OCI-LY1 (cell line): ENCODE measurements around the gene ANO2.

Experiments
- H2AFZ ChIP-seq: fragments of 200-600 bp; sonication (generic), shearing (Covaris generic); 2 replicates; pipeline ENCODE4 v1.6.0; 2014; ENCODE audit warnings: antibody characterized with exemption, mild to moderate bottlenecking, low read length
- H3F3A ChIP-seq: fragments of 200-600 bp; sonication (generic), shearing (Covaris generic); 2 replicates; pipeline ENCODE4 v1.6.0; 2014; ENCODE audit warnings: mild to moderate bottlenecking, antibody characterized with exemption, low read length, moderate library complexity; ENCODE audit not compliant: insufficient read depth
- H3K27ac ChIP-seq: fragments of 200-600 bp; sonication (generic); 2 replicates; pipeline ENCODE4 v1.5.1; 2014; ENCODE audit warnings: low read length, mixed run types, mild to moderate bottlenecking, low read depth; ENCODE audit not compliant: poor library complexity, severe bottlenecking
- H3K27me3 ChIP-seq: fragments of 200-600 bp; sonication (generic); 2 replicates; pipeline ENCODE4 v1.6.0; 2014; ENCODE audit warnings: antibody characterized with exemption, mild to moderate bottlenecking, low read length, moderate library complexity; ENCODE audit not compliant: insufficient read depth
- H3K36me3 ChIP-seq: fragments of 200-600 bp; sonication (generic); 2 replicates; pipeline ENCODE4 v1.6.1; 2014; ENCODE audit warnings: mild to moderate bottlenecking, antibody characterized with exemption, low read length, moderate library complexity, mixed read lengths; ENCODE audit not compliant: insufficient read depth
- H3K4me1 ChIP-seq: fragments of 200-600 bp; sonication (generic); 2 replicates; pipeline ENCODE4 v1.5.1; 2014; ENCODE audit warnings: mild to moderate bottlenecking, low read length, moderate library complexity; ENCODE audit not compliant: insufficient read depth, severe bottlenecking
- H3K4me2 ChIP-seq: fragments of 200-600 bp; sonication (generic), shearing (Covaris generic); 2 replicates; pipeline ENCODE4 v1.6.1; 2014; ENCODE audit warnings: low read length
- H3K4me3 ChIP-seq: fragments of 200-600 bp; sonication (generic); 2 replicates; pipeline ENCODE4 v1.5.1; 2014; ENCODE audit warnings: low read length, low read depth, mild to moderate bottlenecking, mixed read lengths; ENCODE audit not compliant: poor library complexity, severe bottlenecking
- H3K79me2 ChIP-seq: fragments of 200-600 bp; shearing (Covaris generic); 2 replicates; pipeline ENCODE4 v1.6.1; 2016; ENCODE audit warnings: mixed run types, low read length, mixed read lengths; ENCODE audit not compliant: insufficient read depth
- H3K9ac ChIP-seq: fragments of 200-600 bp; sonication (generic), shearing (Covaris generic); 2 replicates; pipeline ENCODE4 v1.6.1; 2014; ENCODE audit warnings: mild to moderate bottlenecking, low read length, mixed read lengths
- H3K9me2 ChIP-seq: fragments of 200-600 bp; sonication (generic), shearing (Covaris generic); 2 replicates; pipeline ENCODE4 v1.6.1; 2014; ENCODE audit warnings: low read depth, mild to moderate bottlenecking, low read length, mixed read lengths
- H3K9me3 ChIP-seq: fragments of 200-600 bp; shearing (Covaris generic); 2 replicates; pipeline ENCODE4 v1.6.1; 2014; ENCODE audit warnings: low read length, mixed read lengths
- H4K20me1 ChIP-seq: fragments of 200-600 bp; sonication (generic), shearing (Covaris generic); 2 replicates; pipeline ENCODE4 v1.6.0; 2016; ENCODE audit warnings: mild to moderate bottlenecking, low read length; ENCODE audit not compliant: insufficient read depth
- CTCF ChIP-seq: fragments of 200-600 bp; sonication (generic), shearing (Covaris generic); IDR thresholded peaks from 2 replicates; pipeline ENCODE4 v1.5.1; 2017; ENCODE audit warnings: mild to moderate bottlenecking, antibody characterized with exemption, low read length, moderate library complexity, mixed read lengths
- EZH2 ChIP-seq: fragments of 200-600 bp; sonication (generic), shearing (Covaris generic); IDR thresholded peaks from 2 replicates; pipeline ENCODE4 v1.8.0; 2017; ENCODE audit warnings: borderline replicate concordance, mixed run types, mild to moderate bottlenecking, antibody characterized with exemption, low read length, moderate library complexity, mixed read lengths

The ANO2 gene

DNA sequence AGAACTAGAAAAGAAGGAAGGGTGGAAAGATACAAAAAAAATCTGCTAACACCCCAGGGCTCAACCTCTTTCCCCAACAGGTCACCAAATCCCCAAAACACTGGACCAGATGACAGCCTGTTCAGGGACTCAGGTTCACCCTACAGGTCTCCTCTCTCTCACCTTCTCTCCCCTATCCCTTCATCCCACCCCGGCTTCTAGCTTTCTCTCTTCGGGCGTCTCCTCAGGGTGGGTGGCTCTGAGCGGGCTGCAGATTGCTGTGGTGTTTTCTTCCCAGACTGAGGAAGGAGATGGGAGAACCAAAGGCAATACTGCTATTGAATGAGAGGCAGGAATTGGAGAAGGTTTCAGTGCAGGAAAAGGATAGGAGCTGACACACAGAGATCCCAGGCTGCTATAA is 39.3 kb downstream of the ANO2 start:
- H3K27ac ChIP-seq = no peak overlapping the region
- H3K9me3 ChIP-seq = no peaks in the 10 kb centered on the region
- no peaks in the 10 kb centered on the region for H3K9me2 ChIP-seq
- no peak overlapping the region for H2AFZ ChIP-seq
- no peak overlapping the region for H3K9ac ChIP-seq
- no peaks in the 10 kb centered on the region for H3K79me2 ChIP-seq
- no peaks in the 10 kb centered on the region for H4K20me1 ChIP-seq
- H3K4me3 ChIP-seq = no peak overlapping the region
- H3F3A ChIP-seq = no peaks in the 10 kb centered on the region
- TF ChIP-seq EZH2 = no peak
- TF ChIP-seq CTCF = no peak
- no peaks in the 10 kb centered on the region; the same call in 1 of the 2 replicates for H3K27me3 ChIP-seq
- no peaks in the 10 kb centered on the region for H3K36me3 ChIP-seq
- no peaks in the 10 kb centered on the region for H3K4me1 ChIP-seq
- H3K4me2 ChIP-seq = no peak overlapping the region

GRCh38 chr12:5904969-5905368 is 40.1 kb downstream of the ANO2 start:
- no peaks in the 10 kb centered on the region; the same call in 1 of the 2 replicates for H3K27me3 ChIP-seq
- H2AFZ ChIP-seq = no peak overlapping the region
- H3K9ac ChIP-seq = no peak overlapping the region
- no peak overlapping the region for H3K4me2 ChIP-seq
- H3K36me3 ChIP-seq = no peaks in the 10 kb centered on the region
- H3F3A ChIP-seq = no peaks in the 10 kb centered on the region
- no peaks in the 10 kb centered on the region for H3K9me2 ChIP-seq
- no peak overlapping the region for H3K27ac ChIP-seq
- H3K4me1 ChIP-seq = no peaks in the 10 kb centered on the region
- TF ChIP-seq EZH2 = no peak
- no peak for TF ChIP-seq CTCF
- H3K4me3 ChIP-seq = no peak overlapping the region
- H3K9me3 ChIP-seq = no peaks in the 10 kb centered on the region
- no peaks in the 10 kb centered on the region for H4K20me1 ChIP-seq
- H3K79me2 ChIP-seq = no peaks in the 10 kb centered on the region

- Histone ChIP-seq H3K4me3 (no peak overlapping the region), H3K4me1 (no peaks in the 10 kb centered on the region), H3K9me2 (no peaks in the 10 kb centered on the region), H2AFZ (no peak overlapping the region), H3K27me3 (no peaks in the 10 kb centered on the region; the same call in 1 of the 2 replicates), H3K9ac (no peak overlapping the region), H3K4me2 (no peak overlapping the region), H3F3A (no peaks in the 10 kb centered on the region), H3K79me2 (no peaks in the 10 kb centered on the region), H4K20me1 (no peaks in the 10 kb centered on the region), H3K36me3 (no peaks in the 10 kb centered on the region), H3K9me3 (no peaks in the 10 kb centered on the region), H3K27ac (no peak overlapping the region)
- TF ChIP-seq EZH2 (no peak), CTCF (no peak)
Measured at GRCh38 chr12:5904441-5904840, 40.6 kb downstream of the ANO2 start.
